Measurements from ENCODE around the gene CETP. TPM values are rescaled to one million over a fixed set of nuclear protein-coding genes. Genes with fewer than 3 reads are reported as not detected.

CETP gene
- total and polyA plus RNA-seq, 4 donors = 3.3 to 24.0 (median 6.3) TPM

- DNase-seq (ENCODE audit: low spot score) = no peak
Measured at GRCh38 chr16:57025941-57026777, 64.4 kb downstream of the CETP start.

More at GRCh38 chr16:57025941-57026777, 64.4 kb downstream of the CETP start:
- H3K36me3 ChIP-seq (ENCODE audit: control insufficient read depth in 4 of 4, insufficient read depth in 3 of 4, low read depth in 1 of 4, low read length in 3 of 4) = peaks cover 5 to 9% (median 7%) of the 10 kb centered on the region in 4 donors
- WGBS = 89% methylated on average over 21 of the region's 21 CpGs
- no peak overlapping the region for H3K4me3 ChIP-seq (ENCODE audit: low read depth in 1 of 3, low read length in 3 of 3)
- TF ChIP-seq HNF4G (IDR thresholded peaks at IDR 0.05) = no peak
- TF ChIP-seq SP1 (IDR thresholded peaks at IDR 0.05) = no peak
- no peak for TF ChIP-seq MAX (IDR thresholded peaks at IDR 0.05)
- no peak for TF ChIP-seq ZBTB33 (IDR thresholded peaks at IDR 0.05)
- TF ChIP-seq ATF3 (IDR thresholded peaks at IDR 0.05) = no peak
- no peak for TF ChIP-seq REST (IDR thresholded peaks at IDR 0.05)
- TF ChIP-seq RAD21 (IDR thresholded peaks at IDR 0.05) = no peak
- no peak for TF ChIP-seq GABPA (IDR thresholded peaks at IDR 0.05 in 1 of 2, conservative IDR thresholded peaks at IDR 0.05 in 1 of 2)
- no peak for TF ChIP-seq FOXA1 (IDR thresholded peaks at IDR 0.05)
- no peak for TF ChIP-seq FOXA2 (IDR thresholded peaks at IDR 0.05)
- no peak for TF ChIP-seq RXRA (IDR thresholded peaks at IDR 0.05)
- TF ChIP-seq NR2F2 (IDR thresholded peaks at IDR 0.05) = no peak
- no peak for TF ChIP-seq YY1 (IDR thresholded peaks at IDR 0.05)
- TF ChIP-seq EGR1 (IDR thresholded peaks at IDR 0.05; ENCODE audit: low read depth in 2 of 2) = no peak
- no peak for TF ChIP-seq JUND (IDR thresholded peaks at IDR 0.05)
- TF ChIP-seq HNF4A (conservative IDR thresholded peaks at IDR 0.05) = no peak
- no peak for TF ChIP-seq CTCF (IDR thresholded peaks at IDR 0.05; ENCODE audit: low read depth, low read length, missing input control)
- no peak for TF ChIP-seq TAF1 (conservative IDR thresholded peaks at IDR 0.05)
- H3K27me3 ChIP-seq (ENCODE audit: control insufficient read depth in 4 of 4, insufficient read depth in 4 of 4, low read length in 3 of 4) = no peaks in the 10 kb centered on the region
- H3K27ac ChIP-seq (ENCODE audit: low read depth in 1 of 2, low read length in 2 of 2) = no peak overlapping the region
- no peaks in the 10 kb centered on the region for H3K9me3 ChIP-seq (ENCODE audit: control insufficient read depth in 4 of 4, low read length in 3 of 4)
- H3K4me1 ChIP-seq (ENCODE audit: control insufficient read depth in 4 of 4, insufficient read depth in 4 of 4, low read length in 3 of 4) = no peaks in the 10 kb centered on the region
- no peak overlapping the region for H3K9ac ChIP-seq (ENCODE audit: low read depth in 1 of 2, low read length in 2 of 2)

Data from liver (tissue), 9 donors.